Measurements from ENCODE around the gene CLCN4.

Gene CLCN4

DNA sequence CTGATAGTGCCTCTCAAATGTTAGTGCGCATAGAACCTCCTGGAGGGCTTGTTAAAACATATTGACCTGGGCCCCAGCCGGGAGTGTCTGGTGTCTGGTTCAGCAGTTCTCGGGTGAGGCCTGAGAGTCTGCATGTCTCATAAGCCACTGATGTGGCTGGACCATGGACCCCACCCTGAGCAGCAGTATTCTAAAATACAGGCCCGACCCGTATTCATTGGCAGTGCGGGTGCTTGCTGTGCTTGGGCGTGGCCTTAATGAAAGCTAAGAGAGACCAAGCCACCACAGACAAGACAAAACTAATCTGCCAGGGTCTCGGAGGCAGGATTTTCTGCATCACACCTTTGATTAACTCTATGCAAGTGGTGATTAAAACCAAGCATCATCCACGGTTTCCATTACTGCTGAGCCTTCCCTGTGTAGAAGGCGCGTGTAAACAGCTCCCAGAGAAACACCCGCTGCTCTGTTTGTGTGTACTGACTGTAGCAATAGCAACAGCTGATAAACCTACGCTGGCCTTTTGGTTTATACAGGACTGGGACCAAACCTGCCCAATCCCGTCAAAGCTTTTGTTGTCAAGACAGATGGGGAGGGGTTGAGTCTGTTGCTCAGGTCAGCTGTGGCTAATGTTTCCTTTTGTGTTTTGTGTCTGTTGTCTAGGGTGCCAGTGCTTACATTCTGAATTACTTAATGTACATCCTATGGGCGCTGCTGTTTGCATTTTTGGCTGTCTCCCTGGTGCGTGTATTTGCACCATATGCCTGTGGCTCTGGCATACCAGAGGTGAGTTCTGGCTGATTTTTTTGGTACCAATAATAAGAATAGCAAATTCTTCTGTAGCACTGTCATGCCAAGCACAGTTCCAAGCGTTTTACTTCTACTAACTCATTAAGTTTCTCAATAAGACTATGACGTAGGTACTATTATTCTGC is 40.8 kb downstream of the CLCN4 start:
- DNase-seq (ENCODE audit: low spot score), result no peak

DNA sequence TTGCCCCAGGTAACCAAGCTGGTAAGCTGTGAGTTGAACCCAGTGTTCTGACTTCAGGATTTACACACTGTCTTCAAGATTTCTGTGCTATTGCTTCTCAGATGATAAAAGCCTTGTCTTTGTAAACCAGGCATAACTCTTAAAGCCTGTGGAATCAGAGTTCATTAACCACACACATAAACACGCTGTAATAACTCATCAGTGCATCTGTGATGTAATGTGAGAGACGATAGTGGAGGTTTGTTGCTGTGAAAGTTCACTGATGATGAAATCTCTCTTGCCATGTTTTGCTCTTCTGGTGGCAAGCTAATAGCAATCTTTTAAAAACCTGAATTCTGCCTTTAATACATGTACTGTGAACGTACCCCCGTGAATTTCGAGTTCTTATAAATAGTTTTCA is 41.5 kb downstream of the CLCN4 start:
- DNase-seq (ENCODE audit: low spot score), result no peak

DNA sequence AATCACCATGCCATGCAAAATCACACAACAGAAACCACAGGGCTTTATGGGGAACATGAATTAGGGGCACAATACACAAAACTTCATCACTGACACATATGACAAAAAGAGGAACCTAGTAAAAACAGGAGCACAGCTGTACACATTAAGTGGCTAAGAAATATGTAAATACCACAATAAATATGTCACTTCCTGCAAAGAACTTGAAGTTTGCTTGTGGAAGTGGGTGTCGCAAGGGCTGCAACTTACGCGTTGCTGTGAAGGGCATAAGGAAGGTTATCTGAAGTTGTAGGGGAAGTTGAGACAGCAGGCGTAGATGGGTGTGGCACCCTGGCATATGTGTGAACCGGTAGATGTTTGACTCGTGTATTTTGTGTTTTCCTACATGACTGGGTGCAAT is 42.4 kb downstream of the CLCN4 start:
- no peak for DNase-seq (ENCODE audit: low spot score)

DNA sequence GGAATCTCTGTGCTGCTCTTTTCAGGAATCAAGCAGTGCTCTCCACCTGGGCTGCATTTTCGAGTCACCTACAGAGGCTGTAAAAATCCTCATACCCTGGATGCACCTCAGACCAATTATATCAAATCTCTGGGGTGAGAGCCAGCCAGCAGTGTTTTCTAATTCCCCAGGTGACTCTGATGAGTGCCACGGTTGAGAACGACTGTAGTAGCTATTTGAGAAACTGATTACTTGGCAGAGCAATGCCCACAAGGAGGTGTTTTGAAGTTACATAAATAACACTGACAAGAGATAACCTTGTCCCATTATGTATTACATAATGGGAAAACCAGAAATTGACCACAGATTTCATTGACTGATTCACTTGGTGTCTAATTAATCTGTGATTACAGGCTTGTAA is 46.8 kb downstream of the CLCN4 start:
- DNase-seq (ENCODE audit: low spot score), result no peak

DNA sequence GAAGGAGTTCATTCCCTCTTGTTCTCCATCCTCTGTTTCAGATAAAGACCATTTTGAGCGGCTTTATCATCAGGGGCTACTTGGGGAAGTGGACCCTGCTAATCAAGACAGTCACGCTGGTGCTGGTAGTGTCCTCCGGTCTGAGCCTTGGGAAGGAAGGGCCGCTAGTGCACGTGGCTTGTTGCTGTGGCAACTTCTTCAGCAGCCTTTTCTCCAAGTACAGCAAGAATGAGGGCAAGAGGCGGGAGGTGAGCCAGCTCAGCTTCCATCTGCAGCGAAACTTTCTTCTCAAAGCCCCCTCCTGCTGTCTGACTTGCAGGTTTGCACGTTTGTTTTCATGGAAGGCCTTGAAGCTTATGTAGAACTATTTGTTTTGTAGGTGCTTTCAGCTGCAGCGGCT is 49.5 kb downstream of the CLCN4 start:
- DNase-seq (ENCODE audit: low spot score), result no peak

DNA sequence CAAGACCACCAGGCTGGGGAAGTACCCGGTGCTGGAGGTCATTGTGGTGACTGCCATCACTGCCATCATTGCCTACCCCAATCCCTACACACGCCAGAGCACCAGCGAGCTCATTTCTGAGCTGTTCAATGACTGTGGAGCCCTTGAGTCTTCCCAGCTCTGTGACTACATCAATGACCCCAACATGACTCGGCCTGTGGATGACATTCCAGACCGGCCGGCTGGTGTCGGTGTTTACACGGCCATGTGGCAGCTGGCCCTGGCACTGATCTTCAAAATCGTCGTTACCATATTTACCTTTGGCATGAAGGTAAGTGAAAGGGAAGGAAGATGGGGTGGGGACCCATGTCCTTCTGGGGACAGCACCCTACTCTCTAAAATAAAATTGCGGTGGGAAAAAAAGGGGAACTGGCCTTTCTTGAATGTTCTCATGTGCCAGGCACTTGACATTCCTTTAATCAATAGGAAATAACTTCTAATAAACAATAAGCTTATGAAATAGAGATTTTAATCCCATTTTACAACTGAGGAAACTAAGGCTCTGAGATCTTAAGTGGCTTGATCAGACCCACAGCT is 51.6 kb downstream of the CLCN4 start:
- DNase-seq (ENCODE audit: low spot score), result no peak

DNA sequence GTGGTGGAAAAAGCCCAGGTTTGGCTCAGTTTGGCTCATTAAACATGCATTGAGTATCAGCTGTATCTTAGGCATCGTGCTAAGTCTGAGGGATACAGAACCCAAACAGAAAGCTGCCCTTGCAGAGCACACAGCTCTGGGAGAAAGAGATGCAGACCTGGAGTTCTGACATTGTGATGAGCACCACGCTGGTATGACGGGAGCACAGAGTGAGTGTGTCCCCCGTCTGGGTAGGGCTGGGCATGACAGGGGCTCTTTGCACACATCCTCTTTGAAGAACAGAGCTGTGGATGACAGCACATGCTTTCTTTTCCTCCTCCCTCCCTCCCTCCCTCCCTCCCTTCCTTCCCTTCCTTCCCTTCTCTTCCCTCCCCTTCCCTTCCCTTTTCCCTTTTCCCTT is 52.2 kb downstream of the CLCN4 start:
- no peak for DNase-seq (ENCODE audit: low spot score)

DNA sequence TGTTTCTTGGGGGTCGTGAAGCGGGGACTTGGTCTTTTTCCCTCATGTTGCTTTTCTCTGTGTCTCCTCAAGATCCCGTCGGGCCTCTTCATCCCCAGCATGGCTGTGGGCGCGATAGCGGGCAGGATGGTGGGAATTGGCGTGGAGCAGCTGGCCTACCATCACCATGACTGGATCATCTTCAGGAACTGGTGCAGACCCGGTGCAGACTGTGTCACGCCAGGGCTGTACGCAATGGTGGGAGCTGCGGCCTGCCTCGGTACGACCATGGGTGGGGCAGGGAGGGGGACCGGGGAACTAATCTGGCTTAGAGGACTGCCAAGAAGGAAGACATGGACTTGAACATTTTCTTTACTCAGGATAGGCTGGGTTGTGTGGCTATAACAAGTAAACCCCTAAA is 55.6 kb downstream of the CLCN4 start:
- DNase-seq (ENCODE audit: low spot score), result no peak

DNA sequence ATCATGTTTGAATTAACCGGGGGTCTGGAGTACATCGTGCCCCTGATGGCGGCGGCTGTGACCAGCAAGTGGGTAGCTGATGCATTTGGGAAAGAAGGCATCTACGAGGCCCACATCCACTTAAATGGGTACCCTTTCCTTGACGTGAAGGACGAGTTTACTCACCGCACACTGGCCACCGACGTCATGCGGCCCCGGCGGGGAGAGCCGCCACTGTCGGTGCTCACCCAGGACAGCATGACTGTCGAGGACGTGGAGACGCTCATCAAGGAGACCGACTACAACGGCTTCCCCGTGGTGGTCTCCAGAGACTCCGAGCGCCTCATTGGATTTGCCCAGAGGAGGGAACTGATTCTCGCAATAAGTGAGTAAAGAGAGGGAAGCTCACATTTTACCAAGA is 56.9 kb downstream of the CLCN4 start:
- no peak for DNase-seq (ENCODE audit: low spot score)

DNA sequence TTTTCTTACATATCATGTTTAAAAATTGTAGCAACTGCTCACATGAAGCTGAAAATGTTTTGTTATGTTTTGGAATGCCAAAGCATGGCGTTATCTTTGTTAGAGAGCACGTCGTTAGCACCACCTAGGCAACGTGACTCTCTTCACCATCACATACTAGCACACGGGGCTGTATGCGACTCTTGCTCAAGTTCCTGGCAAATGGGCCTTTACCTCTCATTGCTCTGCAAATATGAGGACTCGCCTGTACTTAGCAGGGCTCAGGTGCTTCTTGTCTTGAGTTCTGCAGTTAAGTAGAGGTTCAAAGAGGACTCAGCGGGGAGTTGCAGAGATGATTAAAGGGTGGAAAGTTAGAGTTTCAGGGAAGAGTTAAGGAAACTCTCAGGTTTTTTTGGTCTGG is 59.4 kb downstream of the CLCN4 start:
- DNase-seq (ENCODE audit: low spot score), result no peak

DNA sequence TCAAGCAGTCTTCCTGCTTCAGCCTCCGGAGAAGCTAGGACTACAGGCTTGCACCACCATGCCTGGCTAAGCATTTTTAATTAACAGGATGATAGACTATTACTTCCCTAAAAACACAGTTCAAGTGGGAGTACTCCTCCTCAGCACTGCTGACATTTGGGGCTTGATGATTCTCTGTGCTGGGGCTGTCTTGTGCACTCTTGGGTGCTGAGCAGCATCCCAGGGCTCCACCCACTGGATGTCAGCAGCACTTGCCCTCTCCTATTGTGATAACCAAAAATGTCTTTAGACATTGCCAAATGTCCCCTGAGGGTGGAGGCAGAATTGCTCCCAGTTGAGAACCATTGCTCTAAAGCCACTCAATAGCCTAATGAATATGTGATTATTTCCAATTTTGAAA is 60.4 kb downstream of the CLCN4 start:
- no peak for DNase-seq (ENCODE audit: low spot score)

DNA sequence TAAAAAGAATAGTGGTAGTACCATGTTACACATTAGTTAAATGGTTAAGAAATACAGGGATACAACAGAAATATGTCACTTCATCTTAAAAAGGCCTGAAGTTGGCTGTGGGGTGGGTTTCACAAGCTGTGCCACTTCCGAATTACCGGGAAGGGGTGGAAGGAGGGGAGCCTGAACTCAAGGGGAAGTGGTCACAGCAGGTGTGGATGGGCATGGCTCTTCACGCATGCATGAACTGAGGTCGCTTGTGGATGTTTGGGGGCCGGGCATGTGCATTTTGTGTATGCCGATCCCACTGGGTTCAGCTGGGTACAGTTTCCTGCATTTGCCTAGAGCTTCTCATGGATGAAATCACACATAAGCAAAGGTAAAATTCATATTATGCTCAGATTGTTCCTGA is 64.9 kb downstream of the CLCN4 start:
- DNase-seq (ENCODE audit: low spot score), result no peak

DNA sequence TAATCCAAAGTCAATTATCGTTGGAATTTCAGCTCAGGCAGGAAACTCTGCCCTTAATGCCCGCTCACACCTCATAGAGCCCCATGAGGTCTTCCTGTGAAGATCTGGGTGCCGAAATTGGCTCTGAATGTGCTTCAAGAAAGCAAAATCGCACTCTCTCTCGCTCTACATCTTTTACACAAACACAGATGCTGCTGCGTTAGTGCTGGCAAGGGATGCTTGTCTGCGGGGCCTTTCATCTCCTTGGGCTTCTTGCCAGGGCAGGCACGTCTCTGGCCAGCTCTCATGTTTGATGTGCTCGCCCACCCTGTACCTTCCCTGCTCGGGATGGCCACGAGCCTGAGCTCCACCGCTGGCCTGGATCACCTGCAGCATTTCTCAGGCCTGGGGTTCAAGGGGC is 66.5 kb downstream of the CLCN4 start:
- DNase-seq (ENCODE audit: low spot score), result no peak

DNA sequence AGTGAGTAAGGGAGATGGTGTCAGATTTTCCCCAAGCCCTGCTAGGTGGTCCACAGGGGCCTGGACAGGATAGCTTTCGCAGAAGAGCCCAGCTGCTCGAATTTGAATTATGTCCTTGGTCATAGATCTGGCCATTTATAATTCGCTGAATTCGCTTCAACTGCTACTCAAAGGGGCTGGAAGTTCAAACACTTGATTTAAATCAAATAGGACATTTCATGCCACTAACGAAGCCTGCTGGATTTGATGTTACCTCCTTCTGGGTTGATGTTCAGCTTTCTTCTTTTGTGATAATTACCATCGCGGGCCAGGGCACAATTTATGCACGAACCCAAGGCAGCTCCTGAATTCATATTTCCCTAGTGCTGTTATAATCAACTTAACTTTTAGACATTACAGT is 67.0 kb downstream of the CLCN4 start:
- no peak for DNase-seq (ENCODE audit: low spot score)

DNA sequence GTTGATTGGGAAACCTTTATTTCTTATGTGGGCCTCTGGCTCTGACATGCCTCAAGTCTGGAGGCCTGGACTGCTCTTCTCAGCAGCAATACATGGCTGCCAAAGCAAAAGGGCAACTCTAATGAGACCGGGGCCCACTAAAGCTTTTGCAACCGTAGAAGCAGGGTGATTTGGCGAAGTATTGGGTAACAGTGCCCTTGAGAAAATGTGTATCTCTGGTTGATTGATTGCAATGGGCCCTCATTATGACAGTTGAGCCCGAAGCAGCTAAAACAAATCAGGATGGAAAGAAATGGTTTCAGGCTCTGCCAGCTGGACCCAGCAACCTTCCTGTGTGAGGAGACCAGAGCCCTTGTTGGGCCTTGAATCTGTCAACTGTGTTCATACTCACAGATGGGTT is 73.4 kb downstream of the CLCN4 start:
- no peak for DNase-seq (ENCODE audit: low spot score)

DNA sequence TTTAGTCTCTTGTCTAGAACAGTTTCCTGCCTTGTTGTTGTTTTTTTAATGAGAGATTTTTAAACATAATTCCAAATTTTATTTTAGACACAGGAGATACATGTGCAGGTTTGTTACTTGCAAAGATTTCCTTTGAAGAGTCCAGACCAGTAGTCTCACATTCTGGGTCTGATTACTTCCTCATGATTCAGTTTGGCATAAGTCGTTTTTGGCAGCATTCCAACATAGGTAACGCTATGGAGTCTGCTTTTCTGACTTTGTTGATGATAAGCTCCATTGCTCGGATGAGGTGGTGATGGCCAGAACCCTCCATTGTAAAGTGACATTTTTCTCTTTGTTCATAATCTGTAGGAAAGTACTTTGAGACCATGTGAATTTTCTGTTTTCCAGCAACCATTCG is 74.7 kb downstream of the CLCN4 start:
- DNase-seq (ENCODE audit: low spot score), result no peak

DNA sequence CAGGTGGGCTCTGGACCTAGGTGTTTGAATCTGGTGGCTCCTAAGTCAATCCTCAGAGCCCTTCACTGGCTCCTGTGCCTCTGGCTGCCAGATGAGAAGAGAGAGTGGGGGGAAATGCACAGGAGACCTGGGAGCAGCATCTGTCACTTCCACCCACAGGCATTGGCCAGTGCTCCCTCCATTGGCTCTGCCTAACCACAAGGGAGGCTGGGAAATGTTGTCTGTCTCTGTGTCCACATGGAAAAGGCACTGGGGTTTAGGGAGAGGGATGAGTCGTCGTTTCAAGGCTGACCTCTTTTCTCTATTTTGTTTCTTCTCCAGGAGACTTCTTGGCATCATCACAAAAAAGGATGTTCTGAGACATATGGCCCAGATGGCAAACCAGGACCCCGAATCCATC is 76.4 kb downstream of the CLCN4 start:
- DNase-seq (ENCODE audit: low spot score), result no peak

DNA sequence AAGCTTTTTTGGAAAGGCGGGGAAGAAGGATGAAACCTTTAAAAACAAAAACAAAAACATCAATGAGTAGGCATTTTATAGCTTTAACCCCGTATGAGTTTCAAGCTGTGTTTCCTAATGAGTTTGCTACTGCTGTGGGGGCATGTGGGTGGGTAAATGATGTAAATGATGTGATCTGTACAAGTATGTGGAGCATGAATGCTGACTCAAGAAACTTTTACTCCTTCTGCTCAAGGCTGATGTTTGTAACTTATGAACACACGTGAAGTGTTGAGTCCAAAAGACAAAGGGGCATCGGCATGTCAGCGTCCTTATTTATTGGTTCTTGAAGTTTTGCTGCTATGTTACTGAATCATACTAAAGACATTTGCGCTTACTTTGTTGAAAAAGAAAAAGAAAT is 76.9 kb downstream of the CLCN4 start:
- no peak for DNase-seq (ENCODE audit: low spot score)

DNA sequence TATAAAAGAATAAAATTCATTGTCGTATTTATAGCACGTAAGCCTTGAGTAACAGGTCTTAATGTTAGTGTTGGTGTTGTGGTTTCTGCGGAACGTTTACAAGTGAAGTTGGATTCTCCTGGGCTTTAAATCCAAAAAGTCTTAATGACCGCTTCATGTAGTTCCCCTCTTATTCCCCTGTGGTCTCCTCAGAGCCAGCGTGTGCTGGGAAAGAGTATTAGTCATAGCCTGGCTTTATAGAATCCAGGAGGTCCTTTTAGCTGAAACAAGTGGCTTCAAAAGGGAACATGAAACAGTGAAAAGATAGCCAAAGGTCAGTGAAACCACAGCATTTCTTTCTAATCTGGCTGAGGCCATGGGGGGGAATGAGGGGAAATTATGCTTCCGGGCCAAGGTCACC is 79.1 kb downstream of the CLCN4 start:
- DNase-seq (ENCODE audit: low spot score), result peak; percentile 31

DNA sequence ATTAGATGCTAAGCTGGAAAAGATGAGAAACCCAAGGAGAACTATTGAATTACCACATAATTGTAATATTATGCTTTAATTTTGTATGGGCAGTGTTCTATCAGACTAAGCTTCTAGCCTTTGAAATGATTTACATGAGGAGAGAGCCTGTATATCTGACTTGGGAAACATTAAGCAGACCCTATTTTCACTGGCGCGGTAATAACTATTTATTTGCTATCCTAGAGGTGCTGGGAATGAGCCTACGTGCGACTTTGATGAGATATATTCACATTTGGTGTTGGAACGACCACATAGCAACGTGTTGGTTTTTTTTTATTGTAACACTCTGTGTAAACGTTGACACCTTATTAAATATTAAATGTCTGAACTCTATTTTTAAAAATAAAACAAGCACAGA is 80.5 kb downstream of the CLCN4 start:
- no peak for DNase-seq (ENCODE audit: low spot score)

DNA sequence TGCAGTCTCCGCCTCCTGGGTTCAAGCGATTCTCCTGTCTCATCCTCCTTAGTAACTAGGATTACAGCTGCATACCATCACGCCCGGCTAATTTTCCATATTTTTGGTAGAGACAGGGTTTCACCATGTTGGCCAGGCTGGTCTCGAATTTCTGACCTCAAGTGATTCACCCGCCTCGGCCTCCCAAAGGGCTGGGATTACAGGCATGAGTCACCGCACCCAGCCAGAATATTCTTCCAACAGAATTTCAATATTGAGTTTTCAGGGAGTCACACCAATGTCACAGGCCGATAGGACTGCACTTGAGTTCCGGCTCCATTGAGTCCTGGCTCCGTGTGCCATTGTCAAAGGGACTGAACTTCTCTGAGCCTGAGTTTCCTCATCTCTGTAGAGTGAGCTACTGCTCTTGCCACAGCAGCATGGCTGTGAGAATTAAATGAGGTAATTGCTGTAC is 82.9 kb downstream of the CLCN4 start:
- DNase-seq (ENCODE audit: low spot score), result no peak

DNA sequence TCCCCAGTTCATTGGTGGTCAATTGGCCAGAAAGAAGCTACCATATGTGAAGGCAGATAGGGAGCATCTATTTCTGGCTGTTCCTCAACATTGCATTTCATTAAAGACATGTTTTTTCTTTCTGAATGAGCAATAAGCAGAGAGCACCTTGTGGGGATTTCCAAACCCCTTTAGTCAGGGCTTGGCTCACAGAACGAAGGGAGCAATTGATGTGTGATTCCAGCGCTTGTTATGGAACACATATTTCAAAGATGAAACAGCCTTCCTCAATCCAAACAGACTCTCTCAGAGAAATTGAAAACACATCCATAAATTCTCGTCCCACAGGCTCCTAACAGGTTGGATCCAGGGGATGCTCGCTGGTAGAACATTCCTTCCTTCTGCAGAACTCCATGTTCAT is 84.1 kb downstream of the CLCN4 start:
- no peak for DNase-seq (ENCODE audit: low spot score)

DNA sequence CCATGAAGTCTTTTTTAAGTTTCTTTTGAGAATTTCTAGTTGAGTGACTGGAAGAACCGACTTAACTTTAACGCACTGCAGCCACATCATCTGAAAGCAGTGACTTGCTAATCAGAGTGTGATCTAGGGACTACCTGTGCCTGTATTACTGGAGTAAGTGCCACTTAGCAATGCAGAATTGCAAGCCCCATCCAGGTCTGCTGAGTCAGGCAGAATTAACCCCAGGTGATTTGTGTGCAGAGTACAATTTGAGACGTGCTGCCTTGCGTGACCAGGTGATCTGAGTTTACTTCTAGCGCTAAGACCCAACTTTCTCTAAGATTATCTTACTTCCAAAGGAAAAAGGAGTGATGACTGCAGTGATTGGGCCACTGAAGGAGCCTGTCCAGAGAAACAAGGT is 85.3 kb downstream of the CLCN4 start:
- DNase-seq (ENCODE audit: low spot score), result no peak

DNA sequence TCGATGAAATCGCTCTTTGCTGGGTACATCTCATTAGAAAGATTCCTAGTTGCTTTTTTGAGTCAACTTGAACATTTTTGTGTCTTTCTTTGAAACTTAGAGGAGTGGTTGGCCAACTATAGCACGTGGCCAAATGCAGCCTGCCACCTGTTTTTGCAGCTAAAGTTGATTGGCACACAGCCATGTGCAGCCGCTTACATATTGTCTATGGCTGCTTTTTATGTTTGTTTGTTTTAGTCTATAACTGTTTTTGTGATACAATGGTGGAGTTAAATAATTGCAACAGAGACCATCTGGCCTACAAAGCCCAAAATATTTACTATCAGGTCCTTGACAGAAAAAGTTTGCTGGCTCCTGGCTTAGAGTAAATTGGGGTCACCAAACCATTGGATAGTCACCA is 86.3 kb downstream of the CLCN4 start:
- no peak for DNase-seq (ENCODE audit: low spot score)
